Neural cell (in vitro differentiated cells): ENCODE data around the gene DGCR8. TPM values are rescaled to one million over a fixed set of nuclear protein-coding genes. Genes with fewer than 3 reads are reported as not detected.

Source experiments
- H2AFZ ChIP-seq: fragments of 200-600, 300-800 bp; sonication (generic), shearing (Covaris generic); 2 replicates; pipeline ENCODE4 v1.6.0; 2014; ENCODE audit warnings: low read depth, mild to moderate bottlenecking, antibody characterized with exemption, low read length, moderate library complexity
- H3F3A ChIP-seq: fragments of 200-600 bp; shearing (Covaris generic); 2 replicates; pipeline ENCODE4 v1.6.1; 2016; ENCODE audit warnings: mild to moderate bottlenecking, moderate library complexity, mixed read lengths, antibody characterized with exemption, low read length; ENCODE audit not compliant: insufficient read depth, poor library complexity, severe bottlenecking
- H3K27ac ChIP-seq: fragments of 200-600, 300-800 bp; sonication (generic), shearing (Covaris generic); 2 replicates; pipeline ENCODE4 v1.5.1; 2014; ENCODE audit warnings: mild to moderate bottlenecking, low read length, moderate library complexity
- H3K27me3 ChIP-seq: fragments of 300-800, 200-600 bp; sonication (generic), shearing (Covaris generic); 2 replicates; pipeline ENCODE4 v1.6.0; 2014; ENCODE audit warnings: mild to moderate bottlenecking, low read depth, low read length, moderate library complexity; ENCODE audit not compliant: insufficient read depth
- H3K36me3 ChIP-seq: fragments of 300-800, 200-600 bp; sonication (generic), shearing (Covaris generic); 2 replicates; pipeline ENCODE4 v1.5.1; 2014; ENCODE audit warnings: mild to moderate bottlenecking, antibody characterized with exemption, low read length, moderate library complexity; ENCODE audit not compliant: insufficient read depth
- H3K4me2 ChIP-seq: fragments of 300-800, 200-600 bp; sonication (generic), shearing (Covaris generic); 2 replicates; pipeline ENCODE4 v1.6.0; 2014; ENCODE audit warnings: mild to moderate bottlenecking, low read length
- H3K4me3 ChIP-seq: fragments of 300-800, 200-600 bp; sonication (generic), shearing (Covaris generic); 2 replicates; pipeline ENCODE4 v1.5.1; 2014; ENCODE audit warnings: mild to moderate bottlenecking, low read length, moderate library complexity
- H3K79me2 ChIP-seq: fragments of 200-600 bp; shearing (Covaris generic); replicated peaks from 2 replicates; pipeline ENCODE4 v1.6.0; 2014; ENCODE audit warnings: mild to moderate bottlenecking, low read length, moderate library complexity; ENCODE audit not compliant: insufficient read depth
- H3K9ac ChIP-seq: fragments of 300-800, 200-600 bp; sonication (generic), shearing (Covaris generic); 2 replicates; pipeline ENCODE4 v1.6.1; 2016; ENCODE audit warnings: mild to moderate bottlenecking, low read length, mixed read lengths
- H3K9me2 ChIP-seq: fragments of 200-600 bp; shearing (Covaris generic); 2 replicates; pipeline ENCODE4 v1.6.1; 2016; ENCODE audit warnings: mild to moderate bottlenecking, low read length, mixed read lengths; ENCODE audit not compliant: insufficient read depth
- H3K9me3 ChIP-seq: fragments of 200-600, 300-800 bp; sonication (generic), shearing (Covaris generic); 2 replicates; pipeline ENCODE4 v1.6.1; 2016; ENCODE audit warnings: mild to moderate bottlenecking, mixed run types, low read length, moderate library complexity, mixed read lengths
- H4K20me1 ChIP-seq: fragments of 200-600 bp; shearing (Covaris generic); 2 replicates; pipeline ENCODE4 v1.6.1; 2016; ENCODE audit warnings: mild to moderate bottlenecking, mixed run types; ENCODE audit not compliant: insufficient read depth
- EP300 ChIP-seq: fragments of 450-650 bp; conservative IDR thresholded peaks from 2 replicates; pipeline ENCODE4 v1.6.1; 2014; ENCODE audit warnings: antibody characterized with exemption, mild to moderate bottlenecking, moderate library complexity; ENCODE audit not compliant: poor library complexity, severe bottlenecking
- EZH2 ChIP-seq: fragments of 200-600, 300-800 bp; shearing (Covaris generic), sonication (generic); IDR thresholded peaks from 2 replicates; pipeline ENCODE4 v1.6.1; 2014; ENCODE audit warnings: antibody characterized with exemption, low read length, borderline replicate concordance, mild to moderate bottlenecking; ENCODE audit not compliant: insufficient read depth, poor library complexity, severe bottlenecking
- MXI1 ChIP-seq: fragments of 450-650 bp; conservative IDR thresholded peaks from 2 replicates; pipeline ENCODE4 v1.6.1; 2014; ENCODE audit warnings: antibody characterized with exemption, mild to moderate bottlenecking; ENCODE audit not compliant: poor library complexity, severe bottlenecking
- POLR2AphosphoS5 ChIP-seq: IDR thresholded peaks from 2 replicates; pipeline ENCODE4 v1.6.1; 2012
- RAD21 ChIP-seq: fragments of 450-650 bp; conservative IDR thresholded peaks from 2 replicates; pipeline ENCODE4 v1.6.1; 2014; ENCODE audit warnings: antibody characterized with exemption, mild to moderate bottlenecking, moderate library complexity
- REST ChIP-seq: IDR thresholded peaks from 2 replicates; pipeline ENCODE4 v1.6.1; 2012; ENCODE audit warnings: borderline replicate concordance
- SMC3 ChIP-seq: fragments of 450-650 bp; conservative IDR thresholded peaks from 2 replicates; pipeline ENCODE4 v1.6.1; 2014; ENCODE audit warnings: antibody characterized with exemption, mild to moderate bottlenecking, moderate library complexity; ENCODE audit not compliant: poor library complexity
- TAF1 ChIP-seq: IDR thresholded peaks from 2 replicates; pipeline ENCODE4 v1.6.1; 2012; ENCODE audit warnings: low read depth
- polyA plus RNA-seq: library from polyadenylated mRNA; depleted of rRNA; stranded (reverse); fragments of >200 nt; gene quantifications from 2 replicates; pipeline ENCODE4 v1.2.3, GENCODE V29; 2014
- TF ChIP-seq, protein P1 (sequence below): fragments of 450-650 bp; IDR thresholded peaks from 2 replicates; pipeline ENCODE4 v1.5.1; 2014; ENCODE audit warnings: antibody characterized with exemption, mild to moderate bottlenecking, moderate library complexity; ENCODE audit not compliant: poor library complexity, severe bottlenecking

The DGCR8 gene
- polyA plus RNA-seq, 1 donor from 2014 or later, result 48.9 TPM

- Histone ChIP-seq H3K4me3 (no peak overlapping the region), H3K27ac (no peak overlapping the region), H3K27me3 (no peaks in the 10 kb centered on the region), H3K9me2 (no peaks in the 10 kb centered on the region), H3K79me2 (peaks cover 6% of the 10 kb centered on the region), H3K9me3 (no peaks in the 10 kb centered on the region), H3K9ac (no peak overlapping the region), H3F3A (no peaks in the 10 kb centered on the region), H2AFZ (no peak overlapping the region), H3K4me2 (no peak overlapping the region), H4K20me1 (no peaks in the 10 kb centered on the region), H3K36me3 (peaks cover 9% of the 10 kb centered on the region)
- TF ChIP-seq, protein P1, sequence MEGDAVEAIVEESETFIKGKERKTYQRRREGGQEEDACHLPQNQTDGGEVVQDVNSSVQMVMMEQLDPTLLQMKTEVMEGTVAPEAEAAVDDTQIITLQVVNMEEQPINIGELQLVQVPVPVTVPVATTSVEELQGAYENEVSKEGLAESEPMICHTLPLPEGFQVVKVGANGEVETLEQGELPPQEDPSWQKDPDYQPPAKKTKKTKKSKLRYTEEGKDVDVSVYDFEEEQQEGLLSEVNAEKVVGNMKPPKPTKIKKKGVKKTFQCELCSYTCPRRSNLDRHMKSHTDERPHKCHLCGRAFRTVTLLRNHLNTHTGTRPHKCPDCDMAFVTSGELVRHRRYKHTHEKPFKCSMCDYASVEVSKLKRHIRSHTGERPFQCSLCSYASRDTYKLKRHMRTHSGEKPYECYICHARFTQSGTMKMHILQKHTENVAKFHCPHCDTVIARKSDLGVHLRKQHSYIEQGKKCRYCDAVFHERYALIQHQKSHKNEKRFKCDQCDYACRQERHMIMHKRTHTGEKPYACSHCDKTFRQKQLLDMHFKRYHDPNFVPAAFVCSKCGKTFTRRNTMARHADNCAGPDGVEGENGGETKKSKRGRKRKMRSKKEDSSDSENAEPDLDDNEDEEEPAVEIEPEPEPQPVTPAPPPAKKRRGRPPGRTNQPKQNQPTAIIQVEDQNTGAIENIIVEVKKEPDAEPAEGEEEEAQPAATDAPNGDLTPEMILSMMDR, result no peak
- no peak for TF ChIP-seq MXI1
- no peak for TF ChIP-seq RAD21
- no peak for TF ChIP-seq TAF1
- no peak for TF ChIP-seq POLR2AphosphoS5
- no peak for TF ChIP-seq EZH2
- no peak for TF ChIP-seq REST
- TF ChIP-seq EP300, result no peak
- TF ChIP-seq SMC3, result no peak
These were observed 11.8 kb downstream of the DGCR8 start for GRCh38 chr22:20091690-20092476.

DNA sequence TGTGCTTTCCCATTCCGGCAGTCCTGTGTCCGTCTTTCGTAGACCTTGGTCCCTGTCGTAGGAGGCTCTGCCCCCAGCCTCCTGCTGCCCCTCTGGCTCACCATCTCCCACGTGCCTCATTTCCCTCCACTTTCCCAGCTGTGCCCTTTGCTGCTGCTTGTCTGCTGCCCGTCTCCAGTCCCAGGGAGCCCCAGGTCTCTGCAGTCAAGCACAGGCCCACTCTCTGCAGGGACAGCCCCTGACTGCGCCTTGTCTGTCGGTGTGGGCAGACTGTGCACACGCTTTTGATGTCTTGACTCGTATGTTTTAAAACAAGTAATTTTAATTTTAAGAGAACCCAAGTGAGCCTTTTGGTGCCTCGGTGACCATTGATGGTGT is 12.4 kb downstream of the DGCR8 start:
- Histone ChIP-seq H3F3A (no peaks in the 10 kb centered on the region), H2AFZ (no peak overlapping the region), H4K20me1 (no peaks in the 10 kb centered on the region), H3K4me2 (no peak overlapping the region), H3K27ac (no peak overlapping the region), H3K9me3 (no peaks in the 10 kb centered on the region), H3K79me2 (peaks cover 7% of the 10 kb centered on the region), H3K27me3 (no peaks in the 10 kb centered on the region), H3K9me2 (no peaks in the 10 kb centered on the region), H3K36me3 (peaks cover 10% of the 10 kb centered on the region), H3K4me3 (no peak overlapping the region), H3K9ac (no peak overlapping the region)
- TF ChIP-seq EZH2 (no peak), SMC3 (no peak), RAD21 (no peak), EP300 (no peak), REST (no peak), POLR2AphosphoS5 (no peak), MXI1 (no peak), TAF1 (no peak)
- TF ChIP-seq, protein P1, result no peak
